ENCODE data around the gene B3GNT4.

- TF ChIP-seq TAF1 (IDR thresholded peaks at IDR 0.05; ENCODE audit: low read depth) (no peak), EZH2 (IDR thresholded peaks at IDR 0.05; ENCODE audit: borderline replicate concordance, insufficient read depth, low read length, poor library complexity, severe bottlenecking) (no peak), POLR2AphosphoS5 (IDR thresholded peaks at IDR 0.05) (no peak), CTCF (IDR thresholded peaks at IDR 0.05; ENCODE audit: poor library complexity, severe bottlenecking) (no peak), REST (IDR thresholded peaks at IDR 0.05; ENCODE audit: borderline replicate concordance) (no peak), EP300 (conservative IDR thresholded peaks at IDR 0.05; ENCODE audit: poor library complexity, severe bottlenecking) (no peak), RAD21 (conservative IDR thresholded peaks at IDR 0.05) (no peak)
Observed at GRCh38 chr12:122230798-122231197, 27.3 kb downstream of the B3GNT4 start.

All from neural cell (in vitro differentiated cells).